PFSK-1 (cell line): ENCODE data around the gene CACNA2D4.

Source experiments
- FOXP2 ChIP-seq: optimal IDR thresholded peaks from 2 replicates; pipeline ENCODE3; 2011; ENCODE audit warnings: borderline replicate concordance, control low read depth, inconsistent platforms; ENCODE audit not compliant: insufficient read depth; ENCODE audit errors: extremely low read length, extremely low read depth
- POLR2AphosphoS5 ChIP-seq: IDR thresholded peaks from 2 replicates; pipeline ENCODE4 v1.6.1; 2012; ENCODE audit warnings: low read depth, mild to moderate bottlenecking, control low read depth, low read length, moderate library complexity
- REST ChIP-seq, 2 experiments: IDR thresholded peaks; 2 replicates each; pipeline versions ENCODE4 v1.6.1 to v1.8.0; 2011 to 2012; ENCODE audit warnings: low read depth in 2 of 2, low read length in 2 of 2, control low read depth in 1 of 2, inconsistent platforms in 1 of 2, mild to moderate bottlenecking in 1 of 2, moderate library complexity in 1 of 2; ENCODE audit not compliant: insufficient read depth in 1 of 2
- SIN3A ChIP-seq: IDR thresholded peaks from 2 replicates; pipeline ENCODE4 v1.6.1; 2012; ENCODE audit warnings: mild to moderate bottlenecking, low read length, moderate library complexity, borderline replicate concordance; ENCODE audit not compliant: insufficient read depth
- TAF1 ChIP-seq: IDR thresholded peaks from 2 replicates; pipeline ENCODE4 v1.6.1; 2012; ENCODE audit warnings: low read length, control low read depth, borderline replicate concordance; ENCODE audit not compliant: insufficient read depth

The CACNA2D4 gene

GRCh38 chr12:1929985-1930802 lies 11.7 kb upstream of the CACNA2D4 start:
- TF ChIP-seq FOXP2 = no peak
- TF ChIP-seq TAF1 = no peak
- no peak for TF ChIP-seq SIN3A
- no peak for TF ChIP-seq REST (IDR thresholded peaks at IDR 0.05; ENCODE audit: insufficient read depth in 1 of 2, low read depth in 2 of 2, low read length in 2 of 2)
- no peak for TF ChIP-seq POLR2AphosphoS5

DNA sequence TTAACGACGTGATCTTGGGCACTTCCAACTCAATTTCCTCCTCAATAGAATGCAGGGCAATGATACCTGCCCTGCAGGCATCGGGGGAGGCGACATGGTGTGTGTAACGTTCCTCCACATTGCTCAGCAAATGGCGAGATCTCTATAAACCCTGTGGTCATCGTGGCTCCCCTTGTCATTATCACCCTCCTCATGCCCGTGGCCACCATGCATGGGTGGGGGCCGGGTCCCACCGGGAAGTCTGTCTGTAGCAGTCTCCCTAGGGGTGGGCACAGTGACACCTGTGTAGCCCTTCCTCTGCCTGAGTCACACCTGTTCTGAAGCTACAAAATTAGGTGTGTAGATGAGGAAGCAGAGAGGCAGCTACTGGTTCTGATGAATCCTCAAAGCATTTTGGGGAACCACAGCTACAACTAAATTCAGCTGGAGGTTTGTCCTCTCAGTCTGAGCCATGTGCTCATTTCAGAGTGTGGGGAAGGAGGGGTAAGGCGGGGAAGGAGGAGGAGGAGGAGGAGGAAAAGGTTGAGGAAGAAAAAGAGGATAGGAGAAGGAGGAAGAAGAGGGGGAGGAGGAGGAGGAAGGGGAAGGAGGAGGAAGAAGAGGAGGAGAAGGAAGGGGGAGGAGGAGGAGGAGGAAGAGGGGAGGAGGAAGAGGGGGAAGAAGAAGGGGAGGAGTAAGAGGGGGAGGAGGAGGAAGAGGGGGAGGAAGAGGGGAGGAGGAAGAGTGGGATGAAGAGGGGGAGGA lies 11.0 kb upstream of the CACNA2D4 start:
- TF ChIP-seq POLR2AphosphoS5 (no peak), FOXP2 (no peak), SIN3A (no peak), TAF1 (no peak), REST (IDR thresholded peaks at IDR 0.05; ENCODE audit: insufficient read depth in 1 of 2, low read depth in 2 of 2, low read length in 2 of 2) (no peak)

GRCh38 chr12:1928439-1929121 lies 10.1 kb upstream of the CACNA2D4 start:
- TF ChIP-seq FOXP2 (no peak), POLR2AphosphoS5 (no peak), TAF1 (no peak), REST (IDR thresholded peaks at IDR 0.05; ENCODE audit: insufficient read depth in 1 of 2, low read depth in 2 of 2, low read length in 2 of 2) (no peak), SIN3A (no peak)

- TF ChIP-seq FOXP2 (no peak), POLR2AphosphoS5 (no peak), TAF1 (no peak), REST (IDR thresholded peaks at IDR 0.05; ENCODE audit: insufficient read depth in 1 of 2, low read depth in 2 of 2, low read length in 2 of 2) (no peak), SIN3A (no peak)
Observed at GRCh38 chr12:1927751-1928351, 9.4 kb upstream of the CACNA2D4 start.
